Activated CD8-positive, alpha-beta memory T cell treated with anti-CD3 and anti-CD28 coated beads, Interleukin-2, amount 10 ng/mL, durations not matched to agents 7 days and 5 days (primary cell): Measurements from ENCODE around the gene BCL2L1. TPM values are rescaled to one million over a fixed set of nuclear protein-coding genes. Genes with fewer than 3 reads are reported as not detected.

Source experiments
- ATAC-seq: fragments of 150-1000 bp; cut with Tn5 transposase; one replicate; pipeline ENCODE4 v1.10.0; 2021; ENCODE audit warnings: moderate library complexity
- CTCF ChIA-PET: fragments of 350-600 bp; sonication (Branson Sonifier 250); formaldehyde crosslinking; loops from one replicate; lab custom pipeline; 2021; ENCODE audit warnings: antibody characterized with exemption; lab: Charles Lee
- DNase-seq: peaks from one replicate; pipeline ENCODE4 v3.0.0-alpha.2; 2020
- H3K27ac Mint-ChIP-seq: one replicate; pipeline ENCODE4 v1.8.0; 2021; ENCODE audit warnings: mild to moderate bottlenecking, mixed read lengths
- H3K27me3 Mint-ChIP-seq: one replicate; pipeline ENCODE4 v1.8.0; 2021; ENCODE audit warnings: mixed read lengths
- H3K36me3 Mint-ChIP-seq: one replicate; pipeline ENCODE4 v1.8.0; 2021; ENCODE audit warnings: mild to moderate bottlenecking, mixed read lengths
- H3K4me1 Mint-ChIP-seq: one replicate; pipeline ENCODE4 v1.8.0; 2021; ENCODE audit warnings: mixed read lengths
- H3K4me3 Mint-ChIP-seq: one replicate; pipeline ENCODE4 v1.8.0; 2021; ENCODE audit warnings: mild to moderate bottlenecking, moderate library complexity, mixed read lengths
- H3K9me3 Mint-ChIP-seq: one replicate; pipeline ENCODE4 v1.8.0; 2022; ENCODE audit warnings: low read depth, mixed read lengths
- total RNA-seq, 2 experiments: library from RNA; stranded (reverse); gene quantifications; one replicate each; pipeline ENCODE4 v1.2.3, GENCODE V29; 2021

BCL2L1 gene
- total RNA-seq, 2 experiments from 2014 or later: 69.8 to 121 TPM

DNA sequence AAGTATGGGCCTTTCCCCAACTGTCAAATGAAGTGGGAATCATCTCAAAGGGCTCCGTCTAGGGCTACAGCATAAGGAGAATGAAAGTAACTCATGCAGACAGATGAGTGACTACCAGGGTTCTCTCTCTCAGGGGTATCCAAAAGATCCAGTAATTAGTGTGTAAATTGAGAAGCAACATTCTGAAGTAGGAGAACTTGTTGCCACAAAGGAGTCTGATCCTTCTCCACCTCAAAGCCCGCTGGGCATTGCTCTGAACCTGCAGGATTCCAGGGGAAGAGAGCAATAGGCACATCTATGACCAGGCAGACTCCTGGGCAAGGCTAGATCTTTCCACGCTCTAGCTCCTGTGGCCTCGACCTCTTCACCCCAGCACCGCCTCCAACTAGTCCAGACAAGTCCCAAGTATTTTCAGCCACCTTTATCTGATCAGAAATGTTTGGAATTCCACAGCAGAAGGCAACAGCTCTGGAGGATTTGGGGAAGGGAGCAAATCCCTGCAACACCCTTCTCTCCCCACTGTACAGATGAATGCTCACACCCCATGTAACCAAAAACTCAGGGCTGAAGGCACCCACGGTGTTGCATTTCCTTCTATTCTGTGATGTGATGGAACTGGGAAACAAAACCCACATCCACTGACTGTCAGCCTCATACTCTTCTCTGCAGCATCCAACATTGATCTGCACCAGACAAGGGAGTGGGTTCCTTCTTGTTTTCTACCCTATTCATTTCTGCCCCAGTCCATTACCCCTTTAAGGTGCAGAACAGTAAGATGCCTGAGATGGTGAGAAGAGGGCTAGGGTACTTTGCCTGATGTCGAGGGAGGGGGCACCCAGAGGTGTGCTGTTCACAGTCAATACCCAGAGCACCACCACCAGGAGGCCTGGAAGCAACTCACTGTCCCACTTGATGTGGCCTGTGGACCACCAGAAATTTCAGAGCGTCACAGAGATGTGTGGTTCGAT, 44.0 kb downstream of the BCL2L1 start:
- no peaks in the 10 kb centered on the region for H3K27me3 Mint-ChIP-seq
- H3K27ac Mint-ChIP-seq: peak overlapping the region; percentile 78
- H3K36me3 Mint-ChIP-seq: peaks cover 54% of the 10 kb centered on the region
- ATAC-seq (no peak), DNase-seq (no peak)
- peaks cover 89% of the 10 kb centered on the region for H3K4me1 Mint-ChIP-seq
- H3K9me3 Mint-ChIP-seq: no peaks in the 10 kb centered on the region
- H3K4me3 Mint-ChIP-seq: no peak overlapping the region
- CTCF ChIA-PET: interaction anchor here (1.3 to 8.1 kb wide), 6 partner anchors 9 to 44 kb away, joined by 3 to 94 read pairs (median 6); partner anchors contain the start of gene BCL2L1

GRCh38 chr20:31677553-31678260, 45.0 kb downstream of the BCL2L1 start:
- Mint-ChIP-seq H3K27ac (peak overlapping the region; percentile 78), H3K9me3 (no peaks in the 10 kb centered on the region), H3K27me3 (no peaks in the 10 kb centered on the region), H3K4me1 (peaks cover 89% of the 10 kb centered on the region), H3K36me3 (peaks cover 51% of the 10 kb centered on the region), H3K4me3 (no peak overlapping the region)
- no peak for ATAC-seq
- CTCF ChIA-PET: interaction anchor here (2.3 to 8.1 kb wide), 3 partner anchors 17 to 45 kb away, joined by 7 to 94 read pairs (median 93); partner anchors contain the start of gene BCL2L1
- no peak for DNase-seq

DNA sequence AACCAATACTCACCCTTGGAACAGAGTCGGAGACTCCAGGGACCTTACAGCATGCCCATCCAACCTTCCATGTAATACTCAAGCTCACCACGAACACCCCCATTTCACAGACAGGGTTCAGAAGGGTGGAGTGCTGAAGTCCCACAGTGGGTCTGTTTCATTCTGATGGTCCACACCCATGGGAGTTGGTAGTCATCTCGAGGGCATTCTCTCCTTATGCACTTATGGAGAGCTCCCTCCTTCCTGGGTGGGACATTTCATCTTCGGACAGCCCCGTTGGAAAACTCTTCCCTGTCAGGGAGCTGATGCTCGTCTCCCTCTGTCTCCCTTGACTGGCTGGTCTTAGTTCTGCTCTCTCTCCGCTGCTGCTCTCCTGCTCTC, 46.1 kb downstream of the BCL2L1 start:
- no peak for ATAC-seq
- peaks cover 52% of the 10 kb centered on the region for H3K36me3 Mint-ChIP-seq
- peak overlapping the region; percentile 85 for H3K4me3 Mint-ChIP-seq
- CTCF ChIA-PET: interaction anchor here (0.9 to 8.1 kb wide), 8 partner anchors 8 to 72 kb away, joined by 3 to 94 read pairs (median 10); partner anchors contain the start of genes BCL2L1 and TPX2
- H3K4me1 Mint-ChIP-seq: peaks cover 94% of the 10 kb centered on the region
- H3K27me3 Mint-ChIP-seq: no peaks in the 10 kb centered on the region
- H3K27ac Mint-ChIP-seq: peak overlapping the region; percentile 97
- DNase-seq: no peak
- no peaks in the 10 kb centered on the region for H3K9me3 Mint-ChIP-seq

GRCh38 chr20:31675828-31676608, 46.6 kb downstream of the BCL2L1 start:
- no peaks in the 10 kb centered on the region for H3K9me3 Mint-ChIP-seq
- ATAC-seq: peak; percentile 75
- peak overlapping the region; percentile 85 for H3K4me3 Mint-ChIP-seq
- peaks cover 93% of the 10 kb centered on the region for H3K4me1 Mint-ChIP-seq
- CTCF ChIA-PET: interaction anchor here (0.8 to 8.1 kb wide), 10 partner anchors 8 to 72 kb away, joined by 3 to 94 read pairs (median 10); partner anchors contain the start of genes BCL2L1 and TPX2
- H3K27ac Mint-ChIP-seq: peak overlapping the region; percentile 97
- DNase-seq: peak; percentile 92
- no peaks in the 10 kb centered on the region for H3K27me3 Mint-ChIP-seq
- peaks cover 52% of the 10 kb centered on the region for H3K36me3 Mint-ChIP-seq

DNA sequence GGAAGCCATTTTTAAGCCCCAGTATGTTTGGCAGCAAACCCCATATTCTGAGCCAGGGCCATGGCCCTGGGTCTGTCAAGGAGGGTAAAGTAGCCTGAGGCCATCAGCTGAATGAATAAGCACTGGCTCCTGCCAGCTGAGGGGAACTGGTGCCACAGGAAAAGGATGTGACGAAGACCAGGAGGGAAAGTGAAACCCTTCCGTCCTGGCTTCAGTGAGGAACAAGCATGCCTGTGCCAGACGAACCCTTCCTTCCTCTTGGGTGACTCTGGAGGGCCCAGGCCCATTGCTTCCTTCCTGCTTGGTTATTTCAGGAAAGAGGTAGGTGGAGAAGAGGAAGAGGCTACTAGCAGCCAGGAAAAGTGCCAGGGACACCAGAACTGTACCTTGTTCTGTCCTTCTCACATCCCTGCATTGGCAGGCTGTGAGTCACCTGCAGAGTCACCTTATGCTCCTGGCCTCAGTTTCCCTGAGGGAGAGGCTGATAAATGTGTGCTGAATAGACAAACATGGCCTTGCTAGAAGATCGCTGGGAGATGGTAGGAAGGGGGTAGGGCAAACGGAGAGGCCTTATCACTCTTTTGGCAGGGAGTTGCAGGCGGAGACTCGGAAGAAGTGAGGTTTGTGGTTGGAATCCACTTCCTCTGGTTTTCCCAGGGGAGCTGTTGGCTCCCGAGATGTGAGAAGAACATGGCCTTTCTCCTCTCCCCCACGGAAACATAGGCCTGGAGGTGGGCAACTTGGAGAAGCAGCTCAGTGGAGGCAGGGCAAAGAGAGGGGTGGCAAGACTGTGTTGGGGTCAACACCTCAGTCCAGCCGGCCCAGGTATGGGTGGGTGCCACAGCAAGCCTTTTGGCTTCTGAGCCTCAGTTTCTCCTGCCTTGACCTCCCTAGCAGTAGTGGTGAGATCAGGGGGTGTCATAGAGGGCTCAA, 47.5 kb downstream of the BCL2L1 start:
- CTCF ChIA-PET: interaction anchor here (0.8 to 8.1 kb wide), 11 partner anchors 9 to 71 kb away, joined by 3 to 94 read pairs (median 8); partner anchors contain the start of genes BCL2L1 and TPX2
- peaks cover 45% of the 10 kb centered on the region for H3K36me3 Mint-ChIP-seq

GRCh38 chr20:31673943-31674463, 48.7 kb downstream of the BCL2L1 start:
- Mint-ChIP-seq H3K9me3 (no peaks in the 10 kb centered on the region), H3K36me3 (peaks cover 50% of the 10 kb centered on the region), H3K4me1 (peaks cover 92% of the 10 kb centered on the region), H3K4me3 (peak overlapping the region; percentile 57), H3K27me3 (no peaks in the 10 kb centered on the region), H3K27ac (peak overlapping the region; percentile 97)
- CTCF ChIA-PET: interaction anchor here (1.0 to 8.1 kb wide), 6 partner anchors 10 to 49 kb away, joined by 3 to 94 read pairs (median 18); partner anchors contain the start of gene BCL2L1
- ATAC-seq: peak; percentile 31
- DNase-seq: no peak

More for the DNA sequence above, 47.5 kb downstream of the BCL2L1 start:
- Mint-ChIP-seq H3K4me3 (peak overlapping the region; percentile 85), H3K4me1 (peaks cover 91% of the 10 kb centered on the region), H3K27ac (peak overlapping the region; percentile 97), H3K9me3 (no peaks in the 10 kb centered on the region), H3K27me3 (no peaks in the 10 kb centered on the region)
- ATAC-seq (peak; percentile 70), DNase-seq (peak; percentile 90)

GRCh38 chr20:31673435-31673834, 49.2 kb downstream of the BCL2L1 start:
- Mint-ChIP-seq H3K4me1 (peaks cover 90% of the 10 kb centered on the region), H3K4me3 (no peak overlapping the region), H3K27me3 (no peaks in the 10 kb centered on the region), H3K27ac (peak overlapping the region; percentile 97), H3K9me3 (no peaks in the 10 kb centered on the region), H3K36me3 (peaks cover 47% of the 10 kb centered on the region)
- CTCF ChIA-PET: interaction anchor here (1.2 to 8.1 kb wide), 4 partner anchors 13 to 49 kb away, joined by 3 to 94 read pairs (median 50); partner anchors contain the start of gene BCL2L1
- ATAC-seq: no peak
- DNase-seq: no peak

DNA sequence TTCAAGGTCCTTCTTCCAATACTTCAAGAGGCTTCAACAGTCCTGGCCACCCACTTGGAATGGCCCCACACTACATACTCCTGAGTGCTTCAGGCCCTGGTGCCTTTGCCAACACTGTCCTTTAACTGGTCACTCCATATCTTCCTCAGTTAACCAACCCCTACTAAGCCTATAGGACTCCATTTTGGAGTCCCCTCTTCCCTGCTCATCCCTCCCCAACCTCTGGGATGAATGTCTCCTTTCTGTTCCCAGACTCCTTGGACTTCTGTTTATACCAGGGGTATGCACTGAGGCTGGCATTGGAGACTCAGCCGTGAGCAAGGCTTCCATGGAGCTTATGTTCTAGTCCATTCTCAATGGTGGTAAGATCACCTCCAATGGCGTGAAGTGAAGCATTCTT, 51.3 kb downstream of the BCL2L1 start:
- Mint-ChIP-seq H3K27me3 (no peaks in the 10 kb centered on the region), H3K36me3 (peaks cover 39% of the 10 kb centered on the region), H3K4me3 (no peak overlapping the region), H3K27ac (peak overlapping the region; percentile 58), H3K4me1 (peaks cover 90% of the 10 kb centered on the region), H3K9me3 (no peaks in the 10 kb centered on the region)
- DNase-seq: no peak
- CTCF ChIA-PET: interaction anchor here (0.6 to 8.1 kb wide), 3 partner anchors 11 to 53 kb away, joined by 5 to 94 read pairs (median 8); no protein-coding TSS in a partner anchor
- ATAC-seq: no peak

- H3K9me3 Mint-ChIP-seq: no peaks in the 10 kb centered on the region
- H3K4me3 Mint-ChIP-seq: no peak overlapping the region
- DNase-seq (no peak), ATAC-seq (no peak)
- no peaks in the 10 kb centered on the region for H3K27me3 Mint-ChIP-seq
- H3K36me3 Mint-ChIP-seq: peaks cover 42% of the 10 kb centered on the region
- peaks cover 90% of the 10 kb centered on the region for H3K4me1 Mint-ChIP-seq
- peak overlapping the region; percentile 38 for H3K27ac Mint-ChIP-seq
- CTCF ChIA-PET: interaction anchor here (1.6 to 25.0 kb wide), 3 partner anchors 10 to 53 kb away, joined by 8 to 685 read pairs (median 94); partner anchors contain the start of gene BCL2L1
Measured at GRCh38 chr20:31670371-31671228, 52.1 kb downstream of the BCL2L1 start.

GRCh38 chr20:31669876-31670275, 52.8 kb downstream of the BCL2L1 start:
- Mint-ChIP-seq H3K4me3 (no peak overlapping the region), H3K4me1 (peaks cover 89% of the 10 kb centered on the region), H3K36me3 (peaks cover 40% of the 10 kb centered on the region), H3K27ac (peak overlapping the region; percentile 70), H3K27me3 (no peaks in the 10 kb centered on the region), H3K9me3 (no peaks in the 10 kb centered on the region)
- ATAC-seq (no peak), DNase-seq (no peak)
- CTCF ChIA-PET: interaction anchor here (0.9 to 25.0 kb wide), 3 partner anchors 9 to 45 kb away, joined by 3 to 685 read pairs (median 4); partner anchors contain the start of gene BCL2L1
